ENCODE measurements around the gene CACNG1.

Gene CACNG1

GRCh38 chr17:67067571-67068482, 23.5 kb downstream of the CACNG1 start:
- TF ChIP-seq ZFX (IDR thresholded peaks at IDR 0.05) (no peak), CTCF (conservative IDR thresholded peaks at IDR 0.05) (no peak)
- H3K27ac ChIP-seq = no peak overlapping the region

DNA sequence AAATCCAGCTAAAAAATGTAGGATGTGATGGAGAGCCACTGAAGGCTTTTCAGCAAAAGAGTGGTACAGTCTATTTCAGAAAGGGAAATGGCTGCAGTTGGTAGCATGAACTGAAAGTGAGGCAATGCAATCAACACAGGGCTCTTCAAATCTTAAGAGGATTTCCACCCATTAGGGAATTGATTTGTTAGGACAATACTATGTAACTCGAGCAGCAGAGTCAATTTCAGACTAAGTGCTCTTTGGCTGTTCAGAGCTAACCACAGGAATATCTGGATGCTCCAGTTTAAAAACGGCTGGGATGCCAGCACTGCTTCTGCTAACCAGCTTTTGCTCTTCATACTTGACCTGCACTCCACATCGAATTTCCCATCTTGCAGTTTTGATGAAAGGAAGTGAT, 24.6 kb downstream of the CACNG1 start:
- TF ChIP-seq CTCF (conservative IDR thresholded peaks at IDR 0.05) = no peak
- no peak overlapping the region for H3K27ac ChIP-seq

GRCh38 chr17:67069603-67070136, 25.3 kb downstream of the CACNG1 start:
- TF ChIP-seq CTCF (conservative IDR thresholded peaks at IDR 0.05) (no peak), ZFX (IDR thresholded peaks at IDR 0.05) (no peak)
- H3K27ac ChIP-seq = no peak overlapping the region

GRCh38 chr17:67071595-67071994, 27.2 kb downstream of the CACNG1 start:
- H3K27ac ChIP-seq = no peak overlapping the region
- TF ChIP-seq ZFX (IDR thresholded peaks at IDR 0.05) (no peak), CTCF (conservative IDR thresholded peaks at IDR 0.05) (no peak)

- H3K27ac ChIP-seq = no peak overlapping the region
- TF ChIP-seq ZFX (IDR thresholded peaks at IDR 0.05) = no peak
- TF ChIP-seq CTCF (conservative IDR thresholded peaks at IDR 0.05) = no peak
These were observed 28.5 kb downstream of the CACNG1 start for GRCh38 chr17:67072885-67073284.

DNA sequence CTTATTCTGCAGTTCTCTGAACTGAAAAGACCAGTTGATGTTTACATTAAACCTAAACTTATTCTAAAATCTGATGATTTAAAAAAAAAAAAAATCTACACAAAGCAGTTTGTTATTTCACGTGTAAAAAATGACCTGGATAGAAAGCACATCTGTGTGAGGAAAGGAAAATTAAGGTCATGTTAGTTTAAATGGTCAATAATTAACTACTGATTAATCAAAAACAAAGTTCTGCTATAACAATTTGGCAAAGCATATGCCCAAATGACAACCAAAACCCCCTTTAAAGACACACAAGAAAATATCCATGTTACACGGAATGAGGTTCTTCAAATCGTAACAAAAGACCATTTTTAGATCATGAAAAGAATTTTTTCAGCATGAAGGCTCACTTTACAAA, 30.4 kb downstream of the CACNG1 start:
- H3K27ac ChIP-seq = no peak overlapping the region
- TF ChIP-seq ZFX (IDR thresholded peaks at IDR 0.05) (no peak), CTCF (conservative IDR thresholded peaks at IDR 0.05) (no peak)

GRCh38 chr17:67076290-67076689, 31.9 kb downstream of the CACNG1 start:
- no peak overlapping the region for H3K27ac ChIP-seq
- TF ChIP-seq CTCF (conservative IDR thresholded peaks at IDR 0.05) = no peak
- TF ChIP-seq ZFX (IDR thresholded peaks at IDR 0.05) = no peak

Data from C4-2B (cell line).